Right renal cortex interstitium (tissue), 3 donors: ENCODE results near the gene CCNT1. TPM values are rescaled to one million over a fixed set of nuclear protein-coding genes. Genes with fewer than 3 reads are reported as not detected.
"Not testable (repeated sequence)": the region's sequence is repeated elsewhere in the genome, so short reads cannot be mapped to it uniquely, and the experiment has no call there.

ENCODE experiments used
- DNase-seq, 3 donors: peaks; one replicate each; pipeline ENCODE4 v3.0.0-alpha.2; 2013; ENCODE audit warnings: low read depth in 3 of 3, low spot score in 2 of 3
- polyA plus RNA-seq, 3 donors: library from polyadenylated mRNA; unstranded; fragments of 120-200 nt; gene quantifications; one replicate each; pipeline ENCODE4 v1.2.1, GENCODE V29; 2013; ENCODE audit not compliant: insufficient read length in 3 of 3

CCNT1 gene
- polyA plus RNA-seq, result 10 to 100 TPM; 29.5 to 31.7 (median 30.3) TPM

DNA sequence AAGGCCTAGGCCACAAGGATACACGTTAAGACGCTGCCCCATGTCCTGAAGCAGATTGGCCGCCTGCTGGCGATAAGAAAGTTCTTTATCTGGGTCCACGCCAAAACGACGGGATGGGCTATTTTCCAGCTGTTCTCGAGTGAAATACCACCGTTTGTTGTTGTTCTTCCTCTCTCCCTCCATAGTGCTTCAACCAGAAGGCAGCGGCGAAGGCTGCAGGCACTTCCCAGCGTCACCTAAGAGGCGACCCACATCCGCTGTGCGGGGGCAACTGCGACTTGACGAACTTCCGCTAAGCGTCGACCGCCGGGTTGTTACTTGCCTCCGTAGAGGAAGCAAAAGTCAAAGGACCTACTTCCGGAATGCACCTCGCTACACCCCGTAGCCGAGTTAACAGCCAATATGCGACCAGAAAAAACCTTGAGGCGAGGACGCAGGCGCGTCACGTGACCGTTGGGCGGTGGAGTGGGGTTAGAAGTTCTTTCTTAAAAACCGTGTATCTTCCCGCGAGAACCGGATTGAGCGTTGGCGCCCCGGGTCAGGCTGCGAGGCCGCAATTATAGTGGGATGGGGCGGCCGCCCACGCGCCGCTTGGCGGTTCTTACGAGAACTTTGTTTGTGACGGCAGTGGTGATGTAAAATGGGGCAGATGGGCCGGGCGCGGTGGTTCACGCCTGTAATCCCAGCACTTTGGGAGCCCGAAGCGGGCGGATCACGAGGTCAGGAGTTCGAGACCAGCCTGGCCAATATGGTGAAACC is at the start of gene CCNT1:
CCNT1 (minus strand) TSS at position 215 of the 759 bp plus-strand sequence; CDS start at position 183, 32 bp downstream.
- peak; percentile 96 to 98 (median 97) for DNase-seq

GRCh38 chr12:48765753-48766162 is 49.3 kb upstream of the CCNT1 start:
- DNase-seq, result no peak

- DNase-seq, result no peak
Measured at GRCh38 chr12:48764521-48764920, 48.0 kb upstream of the CCNT1 start.

DNA sequence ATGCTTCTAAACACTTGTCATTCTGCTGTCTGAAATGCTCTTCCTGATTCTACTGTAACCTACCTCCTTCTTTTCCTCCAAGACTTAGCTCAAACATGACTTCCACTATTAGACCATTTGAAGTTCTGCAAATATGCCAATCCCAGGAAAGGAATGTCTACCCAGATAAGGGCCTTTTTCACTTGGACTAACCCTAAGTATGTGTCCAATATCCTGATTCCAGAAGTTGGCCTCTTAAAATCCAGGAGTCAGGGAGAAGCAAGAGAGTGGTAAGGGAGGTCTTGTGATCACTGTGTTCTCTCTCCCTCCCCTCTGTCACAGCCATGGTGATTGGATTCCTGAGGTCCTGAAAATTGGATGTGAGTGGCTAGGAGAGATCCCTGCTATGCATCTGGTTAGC is 42.2 kb upstream of the CCNT1 start:
- DNase-seq, result no peak

DNA sequence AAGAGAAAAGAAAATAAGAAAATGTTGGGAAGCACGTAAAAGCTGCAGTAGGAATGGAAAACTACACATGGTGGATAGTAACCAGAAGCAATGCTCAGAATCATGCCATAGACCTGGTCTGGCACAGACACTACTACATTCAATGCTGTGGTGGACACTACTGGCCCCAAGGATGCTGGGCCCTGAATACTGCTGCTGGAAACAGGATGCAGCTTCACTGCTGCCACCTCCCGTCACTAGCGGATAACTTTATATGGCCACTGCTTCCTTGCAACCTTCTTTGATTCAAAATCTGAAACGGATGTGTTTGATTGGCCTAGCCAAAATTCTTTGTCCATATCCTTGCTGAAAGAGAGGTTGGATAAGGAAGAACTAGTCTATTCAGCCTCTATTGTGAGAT is 41.7 kb upstream of the CCNT1 start:
- DNase-seq, result no peak

GRCh38 chr12:48750769-48751356 is 34.4 kb upstream of the CCNT1 start:
- no peak for DNase-seq

GRCh38 chr12:48750215-48750614 is 33.7 kb upstream of the CCNT1 start:
- no peak for DNase-seq

GRCh38 chr12:48744251-48745008 is 27.9 kb upstream of the CCNT1 start:
- no peak for DNase-seq

- DNase-seq, result no peak
Measured at GRCh38 chr12:48739618-48740269, 23.2 kb upstream of the CCNT1 start.

DNA sequence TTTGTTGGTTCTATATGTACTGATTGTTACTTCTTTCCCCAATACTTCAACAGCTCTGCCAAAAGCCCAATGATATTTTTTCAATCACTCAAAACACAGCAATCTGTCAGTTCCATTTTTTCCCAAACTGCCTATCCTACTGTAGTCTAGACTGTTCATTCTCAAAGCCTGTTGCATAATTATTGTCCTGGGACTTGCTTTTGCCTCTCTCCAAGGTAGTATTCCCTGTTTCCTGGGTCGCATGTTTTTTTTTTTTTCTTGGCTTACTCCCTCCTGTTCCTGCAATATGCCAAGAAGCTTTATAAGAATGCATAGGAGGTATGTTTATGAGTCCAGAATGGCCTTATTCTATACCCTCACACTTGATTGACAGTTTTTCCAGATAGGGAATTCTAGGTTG is 19.9 kb upstream of the CCNT1 start:
- no peak for DNase-seq

- no peak for DNase-seq
Measured at GRCh38 chr12:48728807-48729206, 12.3 kb upstream of the CCNT1 start.

- not testable (repeated sequence) for DNase-seq
Measured at GRCh38 chr12:48720737-48721136, 4.2 kb upstream of the CCNT1 start.

DNA sequence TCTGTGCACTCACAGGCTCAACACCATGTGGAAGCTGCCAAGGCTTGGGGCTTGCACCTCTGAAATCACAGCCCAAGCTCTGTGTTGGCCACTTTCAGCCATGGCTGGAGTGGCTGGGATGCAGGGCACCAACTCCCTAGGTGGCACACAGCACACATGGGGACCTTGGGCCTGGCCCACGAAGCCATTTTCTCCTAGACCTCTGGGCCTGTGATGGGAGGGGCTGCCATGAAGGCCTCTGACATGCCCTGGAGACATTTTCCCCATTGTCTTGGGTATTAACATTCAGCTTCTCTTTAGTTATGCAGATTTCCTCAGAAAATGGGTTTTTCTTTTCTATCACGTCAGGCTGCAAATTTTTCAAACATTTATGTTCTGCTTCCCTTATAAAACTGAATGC is 3.7 kb upstream of the CCNT1 start:
- DNase-seq, result not testable (repeated sequence)

DNA sequence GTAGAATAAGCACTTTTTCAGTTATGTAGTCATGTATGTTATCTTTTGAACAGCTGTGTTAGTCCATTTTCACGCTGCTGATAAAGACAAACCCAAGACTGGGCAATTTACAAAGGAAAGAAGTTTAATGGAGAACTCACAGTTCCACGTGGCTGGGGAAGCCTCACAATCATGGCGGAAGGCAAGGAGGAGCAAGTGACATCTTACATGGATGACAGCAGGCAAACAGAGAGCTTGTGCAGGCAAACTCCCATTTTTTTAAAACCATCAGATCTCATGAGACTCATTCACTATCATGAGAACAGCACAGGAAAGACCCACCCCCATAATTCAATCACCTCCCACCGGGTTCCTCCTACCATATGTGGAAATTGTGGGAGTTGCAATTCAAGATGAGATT is 2.5 kb upstream of the CCNT1 start:
- not testable (repeated sequence) for DNase-seq

DNA sequence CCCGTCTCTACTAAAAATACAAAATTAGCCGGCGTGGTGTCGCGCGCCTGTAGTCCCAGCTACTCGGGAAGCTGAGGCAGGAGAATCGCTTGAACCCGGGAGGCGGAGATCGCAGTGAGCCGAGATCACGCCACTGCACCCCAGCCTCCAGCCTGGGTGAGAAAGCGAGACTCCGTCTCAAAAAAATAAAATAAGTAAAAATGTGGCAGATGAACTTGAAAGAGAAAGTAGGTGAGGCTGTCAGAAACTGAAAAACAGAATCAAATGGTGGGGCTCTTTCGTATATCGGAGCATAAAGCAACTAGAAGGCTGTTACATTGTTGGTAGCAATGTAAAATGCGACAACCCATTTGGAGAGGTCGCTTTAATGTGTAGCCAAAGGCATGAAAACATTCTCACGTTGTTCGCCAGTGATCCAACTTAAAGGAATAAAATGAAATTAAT is 767 bp upstream of the CCNT1 start:
- peak in 1 of 3 donors; percentile 23 for DNase-seq

GRCh38 chr12:48716168-48716492 is 377 bp downstream of the CCNT1 start:
- no peak for DNase-seq

GRCh38 chr12:48712209-48712608 is 4.3 kb downstream of the CCNT1 start:
- no peak for DNase-seq

DNA sequence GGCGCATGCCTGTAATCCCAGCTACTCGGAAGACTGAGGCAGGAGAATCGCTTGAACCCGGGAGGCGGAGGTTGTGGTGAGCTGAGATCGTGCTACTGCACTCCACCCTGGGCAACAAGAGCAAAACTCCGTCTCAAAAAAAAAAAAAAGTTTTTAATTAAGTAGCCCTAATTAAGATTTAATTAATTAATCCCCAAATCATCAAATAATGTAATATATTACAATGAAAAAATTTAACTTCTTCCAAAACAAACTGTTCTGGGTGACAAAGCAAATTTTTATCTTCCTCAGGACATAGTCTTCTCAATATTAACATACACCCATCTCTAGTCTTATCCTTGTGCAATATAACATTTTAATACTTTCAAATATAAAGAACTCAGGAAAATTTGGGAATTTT is 17.7 kb downstream of the CCNT1 start:
- DNase-seq, result not testable (repeated sequence)

- DNase-seq, result no peak
Measured at GRCh38 chr12:48696626-48697025, 19.9 kb downstream of the CCNT1 start.

- no peak for DNase-seq
Measured at GRCh38 chr12:48695859-48696258, 20.6 kb downstream of the CCNT1 start.

GRCh38 chr12:48694038-48694437 is 22.5 kb downstream of the CCNT1 start:
- DNase-seq, result no peak
